Stimulated activated CD8-positive, alpha-beta memory T cell treated with anti-CD3 and anti-CD28 coated beads, Interleukin-12 subunit alpha, Interleukin-12 subunit beta, amount 100 ng/mL, for 24 hours (primary cell): ENCODE data around the gene SFI1.

Source experiments
- DNase-seq: peaks from one replicate; pipeline ENCODE4 v3.0.0-alpha.2; 2020; ENCODE audit errors: extremely low read depth

SFI1 gene

DNA sequence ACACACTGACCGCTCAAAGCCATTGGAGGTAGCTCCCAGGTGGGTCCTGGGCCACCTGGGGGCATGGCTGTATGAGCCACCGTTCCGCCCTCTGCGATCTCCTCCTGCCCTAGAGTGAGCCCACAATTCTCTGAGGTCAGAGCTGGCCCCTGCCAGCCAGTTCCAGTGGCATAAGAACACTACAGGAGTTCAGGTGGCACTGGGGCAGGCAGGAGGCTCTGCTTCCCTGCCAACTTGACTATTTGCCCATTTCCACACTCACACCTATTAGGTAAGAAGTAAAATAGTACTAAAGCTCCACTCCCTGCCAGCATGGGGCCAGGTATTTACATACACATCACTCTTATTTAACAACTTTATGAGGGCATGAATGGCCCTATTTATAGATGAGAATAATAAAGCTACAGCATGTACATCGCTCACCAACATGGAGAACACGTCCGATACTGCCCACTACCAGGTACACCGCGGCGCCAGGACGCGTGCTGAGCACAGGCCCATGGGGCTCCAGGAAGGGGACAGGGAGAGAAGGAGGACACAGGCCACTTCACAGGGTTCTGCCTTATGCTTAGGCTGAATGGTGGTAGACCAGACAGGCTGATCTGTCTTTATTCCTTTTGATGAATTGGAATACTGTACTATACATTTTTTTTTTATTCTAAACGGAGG lies 139.4 kb downstream of the SFI1 start:
- no peak for DNase-seq

DNA sequence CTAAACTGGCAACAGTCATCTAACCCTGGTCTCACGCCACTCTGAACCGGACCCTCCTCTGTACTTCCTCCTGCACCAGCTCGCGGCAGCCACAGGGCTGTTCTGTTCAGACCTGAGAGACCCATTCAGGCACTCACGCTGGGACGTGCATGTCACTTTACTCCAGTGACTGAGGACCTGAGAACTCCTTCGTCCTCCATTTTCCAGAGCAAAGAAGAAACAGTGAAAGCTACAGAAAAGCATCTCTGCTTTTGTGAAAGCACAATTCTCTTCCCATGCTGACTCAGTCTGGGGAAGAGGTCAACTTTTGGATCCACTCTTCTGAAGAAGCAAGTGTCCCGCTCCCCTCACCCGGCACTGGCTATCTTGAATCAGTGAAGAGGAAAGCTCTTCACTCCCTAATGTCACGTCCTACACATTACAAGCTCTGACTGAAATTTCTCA lies 141.1 kb downstream of the SFI1 start:
- DNase-seq = no peak

GRCh38 chr22:31637891-31638618 lies 141.7 kb downstream of the SFI1 start:
- no peak for DNase-seq

- no peak for DNase-seq
Measured at GRCh38 chr22:31639436-31640039, 143.2 kb downstream of the SFI1 start.

- DNase-seq = peak; percentile 25
Measured at GRCh38 chr22:31646186-31647019, 150.1 kb downstream of the SFI1 start.

DNA sequence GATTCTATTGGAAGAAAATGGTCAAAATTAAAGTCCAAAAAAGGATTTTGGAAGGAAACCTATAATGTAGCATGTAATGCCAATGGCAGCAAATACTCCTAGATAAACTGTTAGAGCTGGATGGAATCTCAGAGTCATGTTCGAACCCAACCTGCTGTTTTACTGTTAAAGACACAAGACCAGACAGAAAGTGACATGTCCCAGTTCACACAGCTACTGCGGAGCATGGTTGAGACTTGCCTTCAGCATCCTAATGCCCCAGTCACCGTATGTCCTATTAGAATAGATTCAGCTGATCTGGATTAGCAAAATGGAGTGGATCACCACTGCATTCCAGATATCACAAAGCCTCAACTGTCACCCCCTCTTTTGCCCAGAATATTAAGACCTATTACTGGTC lies 150.7 kb downstream of the SFI1 start:
- no peak for DNase-seq

GRCh38 chr22:31647523-31648320 lies 151.4 kb downstream of the SFI1 start:
- DNase-seq = no peak

DNA sequence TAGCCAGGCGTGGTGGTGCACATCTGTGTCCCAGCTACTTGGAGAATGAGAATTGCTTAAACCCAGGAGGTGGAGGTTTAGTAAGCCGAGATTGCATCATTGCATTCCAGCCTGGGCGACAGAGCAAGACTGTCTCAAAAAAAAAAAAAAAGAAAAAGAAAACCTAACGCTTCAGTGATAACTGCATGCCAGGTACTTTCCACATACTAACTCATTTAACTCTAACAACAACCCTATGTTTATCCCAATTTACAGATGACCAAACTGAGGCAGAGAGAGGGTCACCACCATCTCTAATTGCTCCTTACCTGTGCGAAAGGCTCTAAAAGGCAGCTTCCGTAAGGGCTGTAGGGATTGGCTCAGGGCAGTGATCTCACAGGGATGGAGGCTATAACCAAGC lies 154.1 kb downstream of the SFI1 start:
- DNase-seq = no peak

- no peak for DNase-seq
Measured at GRCh38 chr22:31651664-31652063, 155.3 kb downstream of the SFI1 start.

DNA sequence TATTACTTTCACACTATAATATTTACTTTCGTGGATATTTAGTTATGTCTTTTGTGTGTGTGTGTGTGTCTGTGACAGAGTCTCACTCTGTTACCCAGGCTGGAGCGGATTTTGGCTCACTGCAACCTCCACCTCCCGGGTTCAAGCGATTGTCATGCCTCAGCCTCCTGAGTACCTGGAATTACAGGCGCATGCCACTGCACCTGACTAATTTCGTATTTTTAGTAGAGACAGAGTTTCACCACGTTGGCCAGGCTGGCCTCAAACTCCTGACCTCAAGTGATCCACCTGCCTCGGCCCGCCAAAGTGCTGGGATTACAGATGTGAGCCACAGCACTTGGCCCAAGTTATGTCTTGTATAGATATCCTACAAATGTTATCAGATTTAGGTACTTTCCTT lies 155.8 kb downstream of the SFI1 start:
- no peak for DNase-seq

GRCh38 chr22:31652911-31653684 lies 156.8 kb downstream of the SFI1 start:
- no peak for DNase-seq

- no peak for DNase-seq
Measured at GRCh38 chr22:31653944-31654343, 157.6 kb downstream of the SFI1 start.

DNA sequence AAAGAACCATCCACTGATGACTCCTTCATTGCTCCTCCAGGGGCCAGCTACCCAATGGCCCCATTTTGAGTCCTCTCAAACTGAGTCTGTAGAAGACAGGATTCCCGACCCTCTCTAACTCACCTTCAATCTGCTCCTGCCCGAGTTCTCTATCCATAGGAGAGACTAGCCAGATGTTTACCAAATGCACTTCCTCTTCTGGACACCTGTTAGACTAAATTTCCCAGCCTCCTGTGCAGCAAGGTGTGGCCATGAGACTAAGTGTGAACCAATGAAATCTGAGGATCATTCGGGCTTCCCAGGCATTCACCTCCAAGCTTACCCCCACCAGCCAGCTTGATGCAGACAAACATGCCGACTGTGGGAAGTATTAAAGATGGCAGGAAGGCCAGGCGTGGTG lies 158.1 kb downstream of the SFI1 start:
- no peak for DNase-seq

DNA sequence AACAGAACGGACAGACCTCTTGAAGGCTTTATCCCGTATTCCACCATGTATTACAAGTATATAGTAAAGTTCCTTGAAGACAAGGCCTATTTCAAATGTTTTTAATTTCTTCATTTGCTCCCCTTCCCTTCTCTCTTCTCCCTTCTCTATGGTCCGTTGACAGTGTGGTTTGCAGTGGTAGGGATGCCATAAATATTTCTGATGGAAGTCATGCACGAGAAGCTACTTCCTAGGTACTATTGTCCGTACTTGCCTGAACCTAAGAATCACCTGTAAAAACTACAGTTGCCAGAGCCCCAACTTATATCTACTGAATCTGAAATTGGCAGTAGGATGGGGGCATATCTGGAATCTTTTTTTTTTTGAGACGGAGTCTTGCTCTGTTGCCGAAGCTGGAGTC lies 162.9 kb downstream of the SFI1 start:
- no peak for DNase-seq

- DNase-seq = peak; percentile 27
Measured at GRCh38 chr22:31660860-31661341, 164.6 kb downstream of the SFI1 start.

- DNase-seq = peak; percentile 87
Measured at GRCh38 chr22:31661851-31662667, 165.7 kb downstream of the SFI1 start, which contains the start of gene PISD. Gene PISD (minus strand): TSS chr22:31662215. CDS start chr22:31662208, 7 bp downstream.

DNA sequence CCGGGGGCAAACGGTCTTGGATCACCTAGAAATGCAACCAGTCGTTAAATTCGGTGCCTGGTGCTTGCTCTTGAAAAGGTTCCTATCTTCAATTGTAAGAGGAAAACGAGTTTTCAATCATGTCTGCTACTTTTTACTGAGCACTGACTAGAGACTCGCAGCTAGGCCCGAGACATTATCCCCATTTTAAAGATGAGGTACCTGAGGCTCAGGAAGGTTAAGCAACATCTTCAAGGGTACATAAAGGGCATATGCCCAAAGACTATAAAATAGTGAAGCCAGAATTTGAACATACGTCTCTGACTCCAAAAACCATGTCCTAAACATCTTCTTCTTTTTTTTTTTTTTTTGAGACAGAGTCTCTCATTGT lies 166.3 kb downstream of the SFI1 start:
- no peak for DNase-seq
